SHP77 (cell line): Measurements from ENCODE around the gene MLX.
A peak's percentile ranks its signal among the peaks of the same experiment; 100 is the strongest.

Experiments used
- DNase-seq, 2 experiments: peaks; one replicate each; lab custom pipeline; 2025; lab: John Stamatoyannopoulos, UW

Gene MLX, protein sequence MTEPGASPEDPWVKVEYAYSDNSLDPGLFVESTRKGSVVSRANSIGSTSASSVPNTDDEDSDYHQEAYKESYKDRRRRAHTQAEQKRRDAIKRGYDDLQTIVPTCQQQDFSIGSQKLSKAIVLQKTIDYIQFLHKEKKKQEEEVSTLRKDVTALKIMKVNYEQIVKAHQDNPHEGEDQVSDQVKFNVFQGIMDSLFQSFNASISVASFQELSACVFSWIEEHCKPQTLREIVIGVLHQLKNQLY

DNA sequence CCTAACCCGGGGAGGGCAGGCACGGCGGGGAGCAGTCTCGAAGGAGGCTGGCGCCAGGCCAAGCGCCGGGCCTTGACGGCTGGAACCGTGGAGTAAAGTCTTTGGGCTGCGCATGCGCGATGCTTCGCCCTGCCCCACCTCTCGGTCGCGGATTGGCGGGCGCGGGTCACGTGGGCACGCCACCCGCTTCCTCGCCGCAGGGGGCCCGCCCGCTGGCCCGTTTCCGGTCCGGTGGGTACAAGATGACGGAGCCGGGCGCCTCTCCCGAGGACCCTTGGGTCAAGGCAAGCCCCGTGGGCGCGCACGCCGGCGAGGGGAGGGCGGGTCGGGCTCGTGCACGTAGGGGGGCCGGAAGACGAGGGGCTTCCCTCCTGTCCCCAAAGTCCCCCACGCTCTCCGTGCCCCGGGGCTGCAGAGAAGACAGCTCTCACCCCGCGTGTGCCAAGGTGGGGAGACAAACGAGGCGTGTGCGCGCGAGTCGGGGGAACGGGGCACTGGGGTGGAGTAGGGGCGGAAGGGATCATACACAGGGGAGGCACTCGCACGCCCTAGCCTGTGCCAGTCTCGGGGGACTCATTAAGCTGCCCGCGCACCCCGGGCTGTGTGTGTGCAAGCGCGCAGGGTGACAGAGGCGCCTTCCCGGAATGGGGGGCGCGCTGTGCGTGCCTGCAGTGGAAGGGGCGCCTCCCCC is at the start of gene MLX:
MLX (plus strand) TSS at position 218 of the 691 bp plus-strand sequence; CDS start at position 243, 25 bp downstream.
- DNase-seq, result peak; percentile 77 to 94

DNA sequence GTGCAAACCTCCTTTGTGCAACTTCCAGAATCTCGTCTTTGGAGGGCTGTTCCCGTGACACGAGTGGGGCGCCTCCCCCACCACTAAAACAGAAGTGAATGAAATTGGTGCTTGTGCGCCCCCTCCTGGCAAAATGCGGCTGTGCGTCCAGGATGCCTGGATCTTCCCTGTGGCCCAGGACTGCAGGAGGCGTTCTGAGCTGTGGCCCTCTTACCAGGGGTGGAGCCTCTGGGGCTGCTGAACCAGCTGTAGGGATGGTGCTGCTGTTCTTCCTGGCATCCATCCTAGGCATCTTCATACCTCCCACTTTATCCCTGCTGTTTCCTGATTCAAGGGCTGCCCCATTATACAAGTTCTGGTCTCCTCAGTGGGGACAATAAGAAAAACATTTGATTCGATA is 49.4 kb upstream of the MLX start:
- peak; percentile 14 to 58 for DNase-seq

DNA sequence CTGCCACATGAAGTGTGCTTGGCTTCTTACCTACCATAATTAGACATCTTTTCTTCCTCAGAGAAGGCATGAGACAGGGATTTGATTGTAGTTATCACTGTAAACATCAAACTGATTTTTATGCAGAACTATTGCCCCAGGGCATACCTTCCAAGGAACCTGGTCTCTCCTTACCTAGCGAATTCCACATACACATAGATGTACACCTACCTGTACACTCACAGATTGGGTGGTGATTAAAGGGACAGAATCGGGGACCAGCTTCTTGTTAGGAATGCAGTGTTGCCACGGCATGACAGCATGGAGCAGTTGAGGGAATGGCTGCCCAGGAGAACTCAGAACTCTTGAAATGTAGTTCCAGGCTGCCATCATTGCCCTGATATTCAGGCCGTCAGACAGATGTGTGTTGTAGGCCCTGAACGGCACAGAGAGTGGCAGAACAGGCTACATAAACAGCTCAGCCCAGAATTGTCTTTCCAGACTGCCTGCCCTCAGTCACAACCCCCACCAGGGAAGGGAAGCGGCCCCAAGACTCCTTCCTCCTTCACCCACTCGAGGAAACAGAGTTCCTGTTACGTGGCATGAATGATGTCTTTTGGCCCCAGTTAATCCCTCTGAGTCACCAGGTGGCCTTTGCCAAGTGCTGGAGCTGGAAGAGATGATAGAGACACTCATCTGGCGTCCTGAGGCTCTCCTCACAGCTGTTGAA is 48.7 kb upstream of the MLX start:
- no peak for DNase-seq

DNA sequence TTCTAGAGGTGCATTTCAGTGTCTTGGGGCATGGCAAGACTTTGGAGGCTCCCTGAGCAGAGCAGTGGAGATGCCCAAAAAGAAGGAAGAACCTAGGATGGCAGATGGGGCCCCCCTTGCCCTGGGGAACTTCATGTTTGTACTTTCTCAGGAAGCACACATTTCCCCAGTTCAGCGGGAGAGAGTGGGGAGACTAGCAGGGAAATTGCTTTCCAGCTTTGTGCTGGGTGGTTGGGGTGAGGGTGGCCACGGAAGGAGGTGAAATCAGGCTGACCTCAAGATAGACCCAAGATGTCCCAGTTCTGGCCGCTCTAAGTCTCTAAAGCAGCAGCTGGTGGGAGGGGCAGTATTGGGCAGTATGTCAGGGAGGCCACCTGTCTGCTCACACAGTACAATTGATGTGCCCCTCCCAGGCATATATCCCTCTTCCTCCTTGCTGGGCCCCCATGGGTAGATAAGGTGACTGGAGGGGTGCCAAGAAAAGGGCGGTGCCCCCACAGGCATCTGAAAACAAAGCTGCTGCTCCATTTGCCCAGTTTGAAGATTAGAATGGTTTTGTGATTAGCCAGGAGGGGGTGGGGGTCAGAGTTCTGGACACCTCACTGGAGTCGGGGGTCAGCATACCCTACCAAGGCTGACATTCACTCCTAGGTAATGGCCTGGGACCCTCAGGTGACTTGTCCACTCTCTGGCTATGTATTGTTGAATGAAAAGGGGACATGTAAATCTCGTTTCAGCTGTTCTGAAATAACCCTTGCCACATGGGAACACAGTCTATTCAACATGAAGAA is 48.0 kb upstream of the MLX start:
- DNase-seq, result no peak

DNA sequence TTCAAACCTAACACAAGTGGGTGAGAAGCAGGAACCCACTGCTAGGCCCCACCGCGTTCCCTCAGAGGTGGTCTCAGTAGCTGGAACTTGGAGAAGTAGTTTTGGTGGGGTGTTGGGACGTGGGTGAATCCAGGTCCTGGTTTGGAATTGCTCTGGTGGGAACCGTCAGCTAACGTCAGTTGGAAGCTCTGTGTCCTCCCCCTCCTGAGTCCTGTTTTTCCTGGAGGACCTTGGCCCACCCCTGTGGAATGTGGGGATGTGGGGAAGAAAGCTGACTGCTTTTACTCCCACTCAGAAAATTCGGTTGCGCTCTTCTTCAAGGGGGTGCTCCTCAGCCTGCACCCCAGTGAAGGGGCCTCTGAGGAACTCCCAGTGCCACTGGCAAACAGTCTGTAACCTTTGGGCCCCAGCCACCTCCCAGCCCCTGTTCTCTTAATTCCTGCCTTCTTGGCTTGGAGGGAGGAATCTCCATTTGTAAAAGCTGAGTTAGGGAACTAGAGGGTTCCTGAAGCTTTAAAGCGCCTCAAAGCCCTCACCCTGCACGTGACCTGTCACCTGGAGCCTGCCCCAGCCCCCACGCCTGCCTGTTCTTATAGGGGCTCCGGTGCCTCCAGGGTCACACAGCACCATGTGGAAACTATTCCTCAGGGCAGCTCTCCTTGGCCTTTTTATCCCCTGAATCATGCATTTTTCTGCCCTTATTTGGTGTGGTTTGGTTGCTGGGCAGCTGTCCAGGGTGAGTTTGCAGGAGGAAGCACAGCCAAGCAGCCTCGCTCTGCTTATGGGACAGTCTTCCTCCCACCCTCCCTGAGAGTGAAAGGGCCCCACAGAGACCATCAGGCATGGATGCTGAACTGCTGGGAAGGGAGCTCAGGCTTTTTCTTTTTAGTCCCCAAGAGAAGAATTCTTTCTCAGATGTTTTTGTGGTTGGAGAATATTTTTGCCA is 47.1 kb upstream of the MLX start:
- no peak for DNase-seq

DNA sequence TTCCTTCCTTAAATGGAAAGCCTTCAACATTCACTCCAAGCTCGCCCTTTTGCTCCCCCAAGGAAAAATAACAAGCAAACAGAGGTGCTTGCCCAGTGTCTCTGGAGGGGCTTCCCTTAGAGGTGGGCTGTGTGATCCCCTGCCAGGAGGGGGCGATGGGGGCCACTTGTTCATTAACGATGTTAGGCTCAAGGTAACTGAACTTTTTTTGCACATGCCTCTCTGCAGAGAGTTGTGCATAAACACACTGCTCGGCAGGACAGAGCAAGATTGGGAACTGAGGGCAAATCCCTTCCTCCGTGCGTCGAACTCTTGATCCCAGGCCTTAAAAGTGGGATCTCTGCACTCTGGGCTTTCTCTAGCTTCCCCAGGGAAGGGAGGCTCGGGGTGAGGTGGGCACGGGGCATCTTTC is 46.4 kb upstream of the MLX start:
- no peak for DNase-seq

DNA sequence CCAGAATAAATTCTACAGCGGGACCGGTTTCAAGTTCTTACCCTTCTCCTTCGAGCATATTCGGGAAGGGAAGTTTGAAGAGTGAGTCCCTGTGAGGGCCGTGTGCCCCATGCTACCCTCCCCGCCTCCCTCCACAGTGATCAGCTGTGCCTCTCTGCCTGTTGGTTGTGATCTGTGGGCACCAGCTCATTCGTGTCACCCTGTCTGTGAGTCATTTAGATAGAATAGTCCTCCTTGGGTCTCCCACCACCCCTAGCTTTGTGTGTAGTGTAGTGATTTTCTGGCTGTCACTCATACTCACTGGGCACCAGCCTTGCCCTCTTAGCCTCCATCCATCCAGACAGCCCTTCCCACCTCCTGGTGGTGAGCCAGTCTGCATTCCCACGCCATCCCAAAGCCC is 45.9 kb upstream of the MLX start:
- no peak for DNase-seq

DNA sequence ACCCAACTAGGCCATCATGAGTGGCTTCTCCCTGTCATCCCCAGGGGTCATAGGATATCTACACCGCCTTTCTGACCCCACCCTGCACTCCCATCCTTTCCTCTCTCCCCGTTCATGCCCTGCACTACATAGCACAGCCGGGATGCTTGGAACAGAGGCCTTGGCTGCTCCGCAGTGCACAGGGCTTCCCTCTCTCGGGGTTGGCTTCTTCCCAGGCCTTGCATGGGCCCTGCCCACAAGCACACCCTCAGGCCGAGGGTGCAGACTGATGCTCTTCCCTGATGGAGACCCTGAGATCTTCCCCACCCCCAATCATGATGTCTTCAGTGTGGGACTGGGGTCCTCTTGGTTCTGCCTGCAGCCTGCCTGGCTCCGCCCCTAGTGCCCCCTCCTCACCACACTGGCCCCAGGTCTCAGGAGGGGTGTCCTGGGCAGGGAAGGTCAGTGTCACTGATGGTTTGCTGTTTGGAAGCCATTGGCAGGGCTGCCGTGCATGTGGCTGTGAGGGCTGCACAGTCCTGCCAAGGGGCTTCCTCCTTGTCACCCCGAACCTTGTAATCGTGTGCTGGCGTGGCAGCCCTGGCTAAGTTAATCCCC is 45.1 kb upstream of the MLX start:
- no peak for DNase-seq

DNA sequence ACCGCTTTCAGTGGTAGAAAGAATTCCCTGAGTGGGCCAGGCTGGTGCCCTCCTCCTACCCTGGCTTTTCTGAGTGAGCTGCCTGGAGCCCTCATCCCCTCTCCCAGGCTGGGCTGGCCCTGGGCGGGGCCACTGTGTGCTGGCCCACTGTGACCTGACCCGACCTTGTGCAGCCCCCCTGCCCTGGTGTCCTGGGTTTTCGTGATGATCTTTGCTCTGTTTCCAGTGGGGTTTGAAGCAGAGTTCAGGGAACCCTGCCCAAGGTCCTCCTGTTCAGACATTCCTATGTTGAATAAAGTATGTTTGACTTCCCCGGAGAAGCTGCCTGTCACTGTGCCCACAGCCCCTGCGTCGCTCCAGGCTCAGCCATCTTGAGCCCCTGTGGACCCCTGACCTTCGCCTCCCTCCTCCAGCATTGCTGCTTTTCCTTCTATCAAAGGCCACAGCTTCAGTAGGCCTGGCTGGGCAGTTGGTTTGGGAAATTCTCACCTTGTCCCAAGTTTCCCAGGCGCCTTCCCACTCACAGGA is 44.6 kb upstream of the MLX start:
- no peak for DNase-seq

DNA sequence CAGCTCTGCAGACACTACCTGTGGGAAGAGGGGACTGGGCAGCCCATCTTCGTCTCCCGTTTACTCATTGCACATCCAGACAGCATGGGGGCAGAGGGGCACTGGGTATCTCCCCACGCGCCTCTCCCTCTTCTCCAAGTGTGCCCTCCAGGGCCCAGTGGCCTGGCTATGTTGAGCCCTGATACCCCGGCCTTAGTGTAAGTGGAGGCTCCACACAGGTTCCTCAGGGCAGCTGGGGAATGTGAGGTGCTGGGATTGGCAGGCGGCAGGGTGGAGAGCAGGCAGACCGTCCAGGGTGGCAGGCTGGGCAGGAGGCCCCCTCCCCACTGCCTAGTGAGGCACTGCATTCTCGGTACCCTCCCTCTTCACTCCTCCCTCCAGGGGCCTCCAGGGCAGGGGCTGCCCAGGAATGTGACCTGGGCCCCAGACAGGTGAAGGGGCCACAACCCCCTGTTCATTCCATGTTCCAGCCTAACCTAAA is 44.1 kb upstream of the MLX start:
- DNase-seq, result no peak

DNA sequence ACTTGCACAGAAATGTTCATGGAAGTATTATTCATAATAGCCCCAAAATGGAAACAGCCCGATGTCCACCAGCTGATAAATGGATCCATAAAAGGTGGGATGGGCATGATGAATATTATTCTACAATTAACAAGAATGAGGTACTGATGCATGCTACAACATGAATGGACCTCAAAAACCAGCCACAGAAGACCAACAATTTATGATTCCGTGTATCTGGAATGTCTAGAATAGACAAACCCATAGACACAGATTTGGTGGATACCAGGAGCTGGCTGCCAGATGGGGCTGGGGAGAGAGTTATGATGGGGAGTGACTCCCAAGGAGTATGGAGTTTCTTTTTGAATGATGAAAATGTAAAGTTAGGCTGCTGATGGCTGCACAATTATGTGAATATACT is 41.7 kb upstream of the MLX start:
- no peak for DNase-seq

DNA sequence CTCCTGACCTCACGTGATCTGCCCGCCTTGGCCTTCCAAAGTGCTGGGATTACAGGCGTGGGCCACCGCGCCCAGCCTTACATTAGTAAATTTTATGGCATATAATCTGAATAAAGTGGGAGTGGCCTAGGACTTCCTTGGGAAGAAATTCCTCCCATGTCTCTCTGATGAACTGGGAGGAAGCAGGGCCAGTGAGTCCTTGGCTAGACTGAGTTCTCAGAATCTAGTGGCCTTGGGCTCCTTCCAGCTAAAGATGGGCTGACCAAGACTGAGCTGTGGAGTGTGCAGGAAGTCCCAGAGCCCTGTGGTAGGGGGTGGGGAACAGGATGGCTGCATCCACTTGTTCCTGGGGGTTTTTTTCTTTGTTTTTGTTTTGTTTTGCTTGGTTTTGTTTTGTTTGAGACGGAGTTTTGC is 40.9 kb upstream of the MLX start:
- DNase-seq, result no peak

DNA sequence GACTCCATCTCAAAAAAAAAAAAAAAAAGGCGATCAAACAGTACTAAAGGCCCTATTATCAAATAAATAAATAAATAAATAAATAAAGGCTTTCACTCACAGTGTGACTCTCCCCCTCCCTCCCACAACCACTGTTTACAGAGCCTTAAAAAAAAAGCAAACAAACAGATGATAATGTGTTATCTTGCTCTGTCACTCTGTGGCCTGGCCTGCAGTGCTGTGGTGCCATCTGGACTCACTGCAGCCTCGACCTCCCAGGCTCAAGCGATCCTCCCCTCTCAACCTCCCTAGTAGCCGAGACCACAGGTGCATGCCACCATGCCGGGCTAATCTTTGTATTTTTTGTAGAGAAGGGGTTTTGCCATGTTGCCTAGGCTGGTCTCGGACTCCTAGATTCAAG is 39.0 kb upstream of the MLX start:
- DNase-seq, result no peak

DNA sequence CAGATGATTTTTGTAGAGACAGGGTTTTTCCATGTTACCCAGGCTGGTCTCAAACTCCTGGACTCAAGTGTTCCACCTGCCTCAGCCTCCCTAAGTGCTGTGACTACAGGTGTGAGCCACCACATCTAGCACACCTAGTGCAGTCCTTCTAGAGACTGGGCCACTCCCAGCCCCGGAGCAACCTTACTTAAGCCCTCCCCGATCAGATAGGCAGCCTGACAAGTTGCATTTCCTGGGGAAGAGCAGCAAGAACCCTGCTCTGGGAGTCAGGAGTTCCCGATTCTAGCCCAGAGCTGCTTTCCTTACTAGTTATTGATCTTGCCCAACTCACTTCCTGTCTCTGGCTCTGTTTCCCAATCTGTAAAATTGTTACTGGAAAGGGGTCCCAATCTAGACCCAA is 37.8 kb upstream of the MLX start:
- DNase-seq, result no peak

DNA sequence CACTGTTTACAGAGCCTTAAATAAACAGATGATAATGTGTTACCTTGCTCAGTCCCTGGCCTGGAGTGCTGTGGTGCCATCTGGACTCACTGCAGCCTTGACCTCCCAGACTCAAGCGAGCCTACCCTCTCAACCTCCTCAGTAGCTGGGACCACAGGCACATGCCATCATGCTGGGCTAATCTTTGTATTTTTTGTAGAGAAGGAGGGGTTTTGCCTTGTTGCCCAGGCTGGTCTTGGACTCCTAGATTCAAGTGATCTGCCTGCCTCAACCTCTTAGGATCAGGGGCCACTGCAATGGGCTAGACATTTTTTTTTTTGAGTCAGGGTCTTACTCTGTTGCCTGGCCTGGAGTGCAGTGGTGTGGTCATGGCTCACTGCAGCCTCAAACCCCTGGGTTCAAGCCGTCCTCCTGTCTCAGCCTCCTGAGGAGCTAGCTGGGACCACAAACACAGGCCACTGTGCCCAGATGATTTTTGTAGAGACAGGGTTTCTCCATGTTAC is 35.9 kb upstream of the MLX start:
- DNase-seq, result peak; percentile 36 to 55

DNA sequence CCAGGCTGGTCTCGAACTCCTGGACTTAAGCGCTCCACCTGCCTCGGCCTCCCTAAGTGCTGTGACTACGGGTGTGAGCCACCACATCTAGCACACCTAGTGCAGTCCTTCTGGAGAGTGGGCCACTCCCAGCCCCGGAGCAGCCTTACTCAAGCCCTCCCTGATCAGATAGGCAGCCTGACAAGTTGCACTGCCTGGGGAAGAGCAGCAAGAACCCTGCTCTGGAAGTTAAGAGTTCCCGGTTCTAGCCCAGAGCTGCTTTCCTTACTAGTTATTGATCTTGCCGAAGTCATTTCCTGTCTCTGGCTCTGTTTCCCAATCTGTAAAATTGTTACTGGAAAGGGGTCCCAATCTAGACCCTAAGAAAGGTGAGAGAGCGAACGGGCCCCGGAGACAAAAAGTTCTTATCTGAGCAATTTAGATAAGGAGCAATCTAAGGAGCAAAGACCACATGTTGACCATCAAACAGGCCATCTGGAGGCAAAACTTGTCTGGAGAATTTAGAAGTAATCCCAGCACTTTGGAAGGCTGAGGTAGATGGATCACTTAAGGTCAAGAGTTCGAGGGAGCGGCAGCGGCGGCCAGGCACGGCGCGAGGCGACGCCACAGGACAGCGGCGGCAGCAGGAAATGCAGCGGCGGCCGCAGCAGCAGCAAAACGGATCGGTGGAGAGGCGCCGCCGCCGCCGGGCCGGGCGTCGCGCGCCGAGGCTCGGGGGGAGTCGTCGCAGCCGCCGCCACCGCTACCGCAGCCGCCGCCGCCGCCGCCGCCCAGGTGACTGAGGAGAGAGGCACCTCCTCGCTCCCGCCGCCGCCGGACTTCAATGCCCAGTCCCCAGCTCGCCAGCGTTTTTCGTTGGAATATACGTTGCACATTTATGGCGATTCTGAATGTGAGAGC is 35.2 kb upstream of the MLX start:
- peak; percentile 17 to 53 for DNase-seq

DNA sequence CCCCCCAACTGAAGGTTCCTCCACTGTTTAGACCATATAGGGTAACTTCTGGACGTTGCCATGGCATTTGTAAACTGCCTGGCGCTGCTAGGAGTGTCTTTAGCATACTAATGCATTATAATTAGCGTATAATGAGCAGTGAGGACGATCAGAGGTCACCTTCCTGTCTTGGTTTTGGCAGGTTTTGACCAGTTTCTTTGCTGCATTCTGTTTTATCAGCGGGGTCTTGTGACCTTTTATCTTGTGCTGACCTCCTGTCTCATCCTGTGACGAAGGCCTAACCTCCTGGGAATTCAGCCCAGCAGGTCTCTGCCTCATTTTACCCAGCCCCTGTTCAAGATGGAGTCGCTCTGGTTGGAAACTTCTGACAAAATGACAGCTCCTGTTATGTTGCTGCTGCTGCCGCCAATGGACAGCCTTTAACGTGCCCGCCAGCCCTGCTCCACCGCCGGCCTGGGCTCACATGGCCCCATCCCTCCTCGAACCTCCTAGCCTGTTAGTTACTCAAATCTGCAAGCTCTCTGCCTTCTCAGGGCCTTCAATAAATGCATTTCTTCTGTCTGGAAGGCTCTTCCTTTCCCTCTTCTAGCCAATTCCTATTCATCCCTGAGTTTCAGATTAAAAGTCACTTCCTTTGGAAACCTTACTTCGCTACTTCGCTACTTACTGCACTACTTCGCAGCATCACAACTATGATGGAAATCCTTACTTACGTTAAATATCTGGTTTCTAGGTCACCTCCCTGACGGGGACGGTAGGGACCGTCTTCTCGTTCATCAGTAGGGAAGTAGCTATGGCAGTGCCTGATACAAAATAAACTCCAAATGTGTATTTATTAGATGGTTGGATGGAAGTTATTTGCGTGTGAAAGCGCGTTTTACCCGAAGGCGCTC is 31.5 kb upstream of the MLX start:
- peak in 1 of 2 experiments; percentile 17 for DNase-seq

DNA sequence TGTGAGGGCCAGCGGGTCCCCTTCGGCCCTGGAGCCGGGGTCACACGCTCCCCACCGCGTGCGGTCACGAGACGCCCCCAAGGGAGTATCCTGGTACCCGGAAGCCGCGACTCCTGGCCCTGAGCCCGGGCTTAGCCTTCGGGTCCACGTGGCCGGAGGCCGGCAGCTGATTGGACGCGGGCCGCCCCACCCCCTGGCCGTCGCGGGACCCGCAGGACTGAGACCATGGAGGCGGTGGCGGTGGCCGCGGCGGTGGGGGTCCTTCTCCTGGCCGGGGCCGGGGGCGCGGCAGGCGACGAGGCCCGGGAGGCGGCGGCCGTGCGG is 30.9 kb upstream of the MLX start, which contains the start of gene NAGLU:
NAGLU (plus strand) TSS at position 194 of the 324 bp plus-strand sequence; CDS start at position 226, 32 bp downstream.
- DNase-seq, result peak; percentile 86 to 93
